HG03139 (cell line): Measurements from ENCODE around the gene SLC5A10.
"Not testable (repeated sequence)": the region's sequence is repeated elsewhere in the genome, so short reads cannot be mapped to it uniquely, and the experiment has no call there.

Source experiments
- ATAC-seq: cut with Tn5 transposase; IDR thresholded peaks from one replicate; pipeline ENCODE4 v1.9.1; 2021; ENCODE audit not compliant: unreplicated experiment

The SLC5A10 gene

GRCh38 chr17:19038730-19039129 is 86.8 kb downstream of the SLC5A10 start:
- not testable (repeated sequence) for ATAC-seq

GRCh38 chr17:19040350-19040749 is 88.4 kb downstream of the SLC5A10 start:
- not testable (repeated sequence) for ATAC-seq

DNA sequence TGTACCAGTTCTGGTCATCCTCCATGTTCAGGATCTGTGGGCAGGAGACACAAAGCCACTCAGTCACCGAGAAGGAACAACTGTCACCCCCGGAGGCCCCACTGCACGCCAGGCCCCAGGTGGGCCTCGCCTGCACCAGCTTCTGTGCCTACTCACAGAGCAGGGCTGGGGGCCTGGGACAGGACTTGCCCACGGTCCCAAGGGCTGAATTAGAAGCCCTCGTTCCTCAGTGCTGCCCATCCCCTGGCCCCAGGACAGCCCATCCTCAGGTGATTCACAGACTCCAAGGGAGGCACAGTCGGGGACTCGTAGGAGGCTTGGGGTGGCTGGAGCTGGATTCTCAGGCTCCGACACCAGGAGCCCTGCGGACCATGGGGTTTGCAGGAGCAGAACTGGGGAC is 89.9 kb downstream of the SLC5A10 start:
- not testable (repeated sequence) for ATAC-seq

GRCh38 chr17:19042369-19042768 is 90.4 kb downstream of the SLC5A10 start:
- ATAC-seq: not testable (repeated sequence)

DNA sequence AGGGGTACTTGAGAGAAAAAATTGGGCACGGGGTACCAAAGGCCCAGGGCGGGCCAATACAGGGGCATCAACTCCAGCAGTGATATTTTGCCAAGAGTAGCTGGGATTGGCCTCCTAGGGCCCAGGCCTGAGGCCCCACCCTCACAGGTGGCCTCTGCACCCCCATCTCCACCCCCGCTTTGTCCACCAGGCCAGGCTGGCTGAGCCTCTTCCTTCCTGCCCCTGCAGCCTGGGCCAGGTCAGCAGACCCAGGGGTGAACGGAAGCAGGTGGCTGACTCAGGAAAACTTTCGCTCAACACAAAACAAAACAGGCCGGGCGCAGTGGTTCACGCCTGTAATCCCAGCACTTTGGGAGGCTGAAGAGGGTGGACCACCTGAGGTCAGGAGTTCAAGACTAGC is 91.1 kb downstream of the SLC5A10 start:
- ATAC-seq: not testable (repeated sequence)

- ATAC-seq: not testable (repeated sequence)
Observed at GRCh38 chr17:19044643-19045042, 92.7 kb downstream of the SLC5A10 start.

- ATAC-seq: not testable (repeated sequence)
Observed at GRCh38 chr17:19046782-19047375, 94.9 kb downstream of the SLC5A10 start, which contains the start of gene GRAP. Gene GRAP (minus strand): TSS chr17:19046957. CDS start chr17:19046926, 31 bp downstream.

- ATAC-seq: not testable (repeated sequence)
Observed at GRCh38 chr17:19047510-19047909, 95.5 kb downstream of the SLC5A10 start.

- not testable (repeated sequence) for ATAC-seq
Observed at GRCh38 chr17:19048826-19049225, 96.9 kb downstream of the SLC5A10 start.

DNA sequence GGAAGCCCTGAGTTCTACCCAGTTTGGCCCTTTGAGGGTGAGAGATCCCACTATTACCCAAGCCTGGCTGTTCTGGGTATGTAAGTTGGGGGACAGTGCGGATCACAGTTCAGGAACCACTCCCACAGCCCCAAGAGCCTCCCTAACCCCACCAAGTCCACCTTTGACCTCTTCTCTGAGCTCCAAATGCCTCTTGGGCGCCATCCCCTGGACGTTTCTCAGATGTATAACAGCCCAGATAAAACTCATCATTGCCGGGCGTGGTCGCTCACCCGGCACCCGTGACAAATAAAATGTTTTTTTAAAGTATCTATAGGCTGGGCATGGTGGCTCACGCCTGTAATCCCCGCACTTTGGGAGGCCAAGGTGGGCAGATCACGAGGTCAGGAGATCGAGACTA is 103.5 kb downstream of the SLC5A10 start:
- ATAC-seq: not testable (repeated sequence)

GRCh38 chr17:19062009-19062717 is 110.2 kb downstream of the SLC5A10 start:
- not testable (repeated sequence) for ATAC-seq

GRCh38 chr17:19062718-19063325 is 110.9 kb downstream of the SLC5A10 start:
- not testable (repeated sequence) for ATAC-seq

DNA sequence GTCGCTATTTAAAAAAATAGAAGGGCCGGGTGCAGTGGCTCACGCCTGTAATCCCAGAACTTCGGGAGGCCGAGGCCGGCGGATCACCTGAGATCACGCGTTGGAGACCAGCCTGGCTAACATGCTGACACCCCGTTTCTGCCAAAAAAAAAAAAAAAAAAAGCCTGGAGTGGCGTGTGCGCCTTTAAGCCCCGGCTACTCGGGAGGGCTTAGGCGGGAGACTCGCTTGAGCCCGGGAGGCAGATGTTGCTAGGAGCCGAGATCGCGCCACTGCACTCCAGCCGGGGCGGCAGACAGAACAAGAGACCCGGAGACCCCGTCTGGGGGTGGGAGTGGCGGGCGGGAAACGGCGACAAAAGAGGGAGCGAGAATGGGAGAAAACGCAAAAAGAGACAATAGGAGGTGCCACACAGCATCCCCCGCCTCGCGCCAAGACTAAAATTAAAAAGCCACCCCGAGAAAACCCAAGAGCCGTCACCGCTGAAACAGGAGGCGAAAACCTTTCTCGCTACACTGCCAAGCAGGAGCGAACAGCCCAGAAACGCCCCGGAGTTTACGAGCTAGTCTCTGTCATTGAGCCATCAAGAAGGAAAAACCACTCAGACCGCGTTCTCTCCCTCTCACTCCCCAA is 111.5 kb downstream of the SLC5A10 start:
- not testable (repeated sequence) for ATAC-seq

- ATAC-seq: not testable (repeated sequence)
Observed at GRCh38 chr17:19064378-19064777, 112.4 kb downstream of the SLC5A10 start.

- peak; percentile 78 for ATAC-seq
Observed at GRCh38 chr17:19070318-19071168, 118.6 kb downstream of the SLC5A10 start.
